ENCODE data around the gene VPS54.
"Not testable (repeated sequence)": the region's sequence is repeated elsewhere in the genome, so short reads cannot be mapped to it uniquely, and the experiment has no call there.

The VPS54 gene

GRCh38 chr2:63993130-63993584 lies 26.1 kb downstream of the VPS54 start:
- DNase-seq = not testable (repeated sequence)

GRCh38 chr2:63992061-63992685 lies 27.1 kb downstream of the VPS54 start:
- no peak for DNase-seq

GRCh38 chr2:63991173-63991999 lies 27.8 kb downstream of the VPS54 start:
- not testable (repeated sequence) for DNase-seq

- no peak for DNase-seq
Observed at GRCh38 chr2:63990072-63990471, 29.2 kb downstream of the VPS54 start.

- not testable (repeated sequence) for DNase-seq
Observed at GRCh38 chr2:63988842-63989436, 30.3 kb downstream of the VPS54 start.

GRCh38 chr2:63984606-63985359 lies 34.4 kb downstream of the VPS54 start:
- DNase-seq = no peak

GRCh38 chr2:63983986-63984605 lies 35.1 kb downstream of the VPS54 start:
- DNase-seq = no peak

- DNase-seq = no peak
Observed at GRCh38 chr2:63982335-63982734, 36.9 kb downstream of the VPS54 start.

GRCh38 chr2:63981702-63982103 lies 37.5 kb downstream of the VPS54 start:
- DNase-seq = no peak

- DNase-seq = no peak
Observed at GRCh38 chr2:63980794-63981193, 38.4 kb downstream of the VPS54 start.

- no peak for DNase-seq
Observed at GRCh38 chr2:63977904-63978303, 41.3 kb downstream of the VPS54 start.

- DNase-seq = no peak
Observed at GRCh38 chr2:63976125-63976510, 43.1 kb downstream of the VPS54 start.

- DNase-seq = no peak
Observed at GRCh38 chr2:63975437-63976124, 43.6 kb downstream of the VPS54 start.

GRCh38 chr2:63975036-63975435 lies 44.2 kb downstream of the VPS54 start:
- not testable (repeated sequence) for DNase-seq

GRCh38 chr2:63962186-63962585 lies 57.0 kb downstream of the VPS54 start:
- no peak for DNase-seq

- DNase-seq = peak; percentile 7
Observed at GRCh38 chr2:63950414-63950813, 68.8 kb downstream of the VPS54 start.

- no peak for DNase-seq
Observed at GRCh38 chr2:63942788-63943187, 76.4 kb downstream of the VPS54 start.

- DNase-seq = not testable (repeated sequence)
Observed at GRCh38 chr2:63932104-63932503, 87.1 kb downstream of the VPS54 start.

GRCh38 chr2:63926815-63927214 lies 92.4 kb downstream of the VPS54 start:
- DNase-seq = peak; percentile 89

- DNase-seq = no peak
Observed at GRCh38 chr2:63914311-63914710, 104.9 kb downstream of the VPS54 start.

- DNase-seq = no peak
Observed at GRCh38 chr2:63903003-63903402, 116.2 kb downstream of the VPS54 start.

- no peak for DNase-seq
Observed at GRCh38 chr2:63902149-63902548, 117.1 kb downstream of the VPS54 start.

Data from NCI-H345 (cell line).